ENCODE data around the gene ARV1. TPM values are rescaled to one million over a fixed set of nuclear protein-coding genes. Genes with fewer than 3 reads are reported as not detected.

ARV1 gene
- total and polyA plus RNA-seq, 4 donors: 13.8 to 60.3 (median 17.2) TPM

- WGBS, 2 donors: 1% methylated on average over 65 to 91 of the region's 91 CpGs
- peak overlapping the region; percentile 11 to 85 for H3K27ac ChIP-seq (ENCODE audit: low read depth in 1 of 2, low read length in 1 of 2)
Measured at GRCh38 chr1:231039161-231040018, 60.5 kb downstream of the ARV1 start.

DNA sequence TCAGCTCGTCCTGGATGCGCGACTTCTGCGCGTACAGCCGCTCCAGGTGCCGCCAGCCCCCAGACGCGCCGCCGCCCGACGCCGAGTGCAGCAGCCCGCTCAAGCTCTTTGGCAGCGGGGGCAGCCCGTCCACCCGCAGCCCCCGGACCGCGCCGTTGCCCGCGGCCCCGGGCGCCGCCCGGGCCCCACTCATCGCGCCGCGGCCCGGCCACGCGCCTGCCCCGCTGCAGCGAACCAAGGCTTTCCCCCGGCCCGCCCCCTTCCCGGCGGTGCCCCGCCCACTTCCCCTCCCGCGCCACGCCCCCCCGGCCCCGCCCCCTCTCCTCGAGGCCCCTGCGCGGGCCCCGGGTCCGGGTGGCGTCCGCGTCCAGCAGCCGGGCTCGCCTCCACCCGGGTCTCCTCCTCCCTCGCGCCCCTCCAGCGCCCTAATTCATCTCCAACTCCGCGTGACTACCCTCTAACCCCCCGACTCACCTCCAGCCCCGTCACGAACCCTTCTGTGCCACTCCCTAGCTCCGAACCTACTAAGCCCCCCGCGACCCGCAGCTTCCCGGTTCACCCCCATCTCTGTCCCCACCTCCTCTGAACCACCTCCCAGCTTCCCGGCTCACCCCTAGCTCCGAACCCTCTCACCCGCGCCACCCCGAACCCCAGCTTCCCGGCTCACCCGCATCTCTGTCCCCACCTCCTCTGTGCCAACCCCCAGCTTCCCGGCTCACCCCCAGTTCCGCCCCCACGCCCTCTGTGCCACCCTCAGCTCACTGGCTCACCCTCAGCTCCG, 61.3 kb downstream of the ARV1 start, which contains the start of gene FAM89A:
FAM89A (minus strand) TSS at position 236 of the 781 bp plus-strand sequence; CDS start at position 193, 43 bp downstream.
- ATAC-seq (ENCODE audit: insufficient read depth, low FRiP score) (peak; percentile 75), DNase-seq (peak; percentile 66 to 77 (median 76))
- H3K36me3 ChIP-seq (ENCODE audit: control insufficient read depth in 4 of 4, insufficient read depth in 4 of 4, low read length in 4 of 4): no peaks in the 10 kb centered on the region
- H3K4me1 ChIP-seq (ENCODE audit: control insufficient read depth in 5 of 5, insufficient read depth in 5 of 5, low read length in 5 of 5): peaks cover 0 to 35% (median 8%) of the 10 kb centered on the region in 5 donors
- peaks cover 0 to 6% (median 2%) of the 10 kb centered on the region in 4 donors for H3K9me3 ChIP-seq (ENCODE audit: control insufficient read depth in 4 of 4, insufficient read depth in 3 of 4, low read length in 3 of 4)
- H3K27ac ChIP-seq (ENCODE audit: low read depth in 1 of 2, low read length in 1 of 2): peak within 1 kb of the TSS; percentile 11 to 85
- H3K27me3 ChIP-seq (ENCODE audit: control insufficient read depth in 3 of 3, insufficient read depth in 3 of 3, low read length in 2 of 3): peaks cover 0 to 20% (median 0%) of the 10 kb centered on the region in 3 donors
- peak within 1 kb of the TSS; percentile 82 for H3K4me3 ChIP-seq
- WGBS, 2 donors: 1% methylated on average over 43 to 82 of the region's 82 CpGs
- TF ChIP-seq, protein P1, sequence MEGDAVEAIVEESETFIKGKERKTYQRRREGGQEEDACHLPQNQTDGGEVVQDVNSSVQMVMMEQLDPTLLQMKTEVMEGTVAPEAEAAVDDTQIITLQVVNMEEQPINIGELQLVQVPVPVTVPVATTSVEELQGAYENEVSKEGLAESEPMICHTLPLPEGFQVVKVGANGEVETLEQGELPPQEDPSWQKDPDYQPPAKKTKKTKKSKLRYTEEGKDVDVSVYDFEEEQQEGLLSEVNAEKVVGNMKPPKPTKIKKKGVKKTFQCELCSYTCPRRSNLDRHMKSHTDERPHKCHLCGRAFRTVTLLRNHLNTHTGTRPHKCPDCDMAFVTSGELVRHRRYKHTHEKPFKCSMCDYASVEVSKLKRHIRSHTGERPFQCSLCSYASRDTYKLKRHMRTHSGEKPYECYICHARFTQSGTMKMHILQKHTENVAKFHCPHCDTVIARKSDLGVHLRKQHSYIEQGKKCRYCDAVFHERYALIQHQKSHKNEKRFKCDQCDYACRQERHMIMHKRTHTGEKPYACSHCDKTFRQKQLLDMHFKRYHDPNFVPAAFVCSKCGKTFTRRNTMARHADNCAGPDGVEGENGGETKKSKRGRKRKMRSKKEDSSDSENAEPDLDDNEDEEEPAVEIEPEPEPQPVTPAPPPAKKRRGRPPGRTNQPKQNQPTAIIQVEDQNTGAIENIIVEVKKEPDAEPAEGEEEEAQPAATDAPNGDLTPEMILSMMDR (IDR thresholded peaks at IDR 0.05; ENCODE audit: control extremely low read depth, extremely low read depth): no peak
- H3K9ac ChIP-seq (ENCODE audit: insufficient read depth in 1 of 2, low read length in 2 of 2): peak within 1 kb of the TSS in 1 of 2 donors; percentile 64

More at GRCh38 chr1:231039161-231040018, 60.5 kb downstream of the ARV1 start:
- peak; percentile 62 to 75 (median 64) for DNase-seq
- no peaks in the 10 kb centered on the region for H3K36me3 ChIP-seq (ENCODE audit: control insufficient read depth in 4 of 4, insufficient read depth in 4 of 4, low read length in 4 of 4)
- H3K27me3 ChIP-seq (ENCODE audit: control insufficient read depth in 3 of 3, insufficient read depth in 3 of 3, low read length in 2 of 3): peaks cover 0 to 25% (median 0%) of the 10 kb centered on the region in 3 donors
- H3K4me1 ChIP-seq (ENCODE audit: control insufficient read depth in 5 of 5, insufficient read depth in 5 of 5, low read length in 5 of 5): peaks cover 0 to 35% (median 8%) of the 10 kb centered on the region in 5 donors
- ATAC-seq (ENCODE audit: insufficient read depth, low FRiP score): peak; percentile 24
- H3K4me3 ChIP-seq: peak overlapping the region; percentile 82
- H3K9me3 ChIP-seq (ENCODE audit: control insufficient read depth in 4 of 4, insufficient read depth in 3 of 4, low read length in 3 of 4): no peaks in the 10 kb centered on the region
- peak overlapping the region in 1 of 2 donors; percentile 64 for H3K9ac ChIP-seq (ENCODE audit: insufficient read depth in 1 of 2, low read length in 2 of 2)
- TF ChIP-seq, protein P1 (IDR thresholded peaks at IDR 0.05; ENCODE audit: control extremely low read depth, extremely low read depth): no peak

- WGBS, 2 donors: 8 to 10% methylated on average over 37 of the region's 37 CpGs
- ATAC-seq (ENCODE audit: insufficient read depth, low FRiP score): peak; percentile 9
- peak overlapping the region in 1 of 2 donors; percentile 34 for H3K27ac ChIP-seq (ENCODE audit: low read depth in 1 of 2, low read length in 1 of 2)
Measured at GRCh38 chr1:231040800-231041718, 62.2 kb downstream of the ARV1 start.

More at GRCh38 chr1:231040800-231041718, 62.2 kb downstream of the ARV1 start:
- H3K9ac ChIP-seq (ENCODE audit: insufficient read depth in 1 of 2, low read length in 2 of 2): no peak overlapping the region
- peak overlapping the region; percentile 72 for H3K4me3 ChIP-seq
- H3K36me3 ChIP-seq (ENCODE audit: control insufficient read depth in 4 of 4, insufficient read depth in 4 of 4, low read length in 4 of 4): no peaks in the 10 kb centered on the region
- TF ChIP-seq, protein P1 (IDR thresholded peaks at IDR 0.05; ENCODE audit: control extremely low read depth, extremely low read depth): no peak
- peaks cover 0 to 31% (median 5%) of the 10 kb centered on the region in 5 donors for H3K4me1 ChIP-seq (ENCODE audit: control insufficient read depth in 5 of 5, insufficient read depth in 5 of 5, low read length in 5 of 5)
- peaks cover 0 to 6% (median 2%) of the 10 kb centered on the region in 4 donors for H3K9me3 ChIP-seq (ENCODE audit: control insufficient read depth in 4 of 4, insufficient read depth in 3 of 4, low read length in 3 of 4)
- peaks cover 0 to 20% (median 2%) of the 10 kb centered on the region in 3 donors for H3K27me3 ChIP-seq (ENCODE audit: control insufficient read depth in 3 of 3, insufficient read depth in 3 of 3, low read length in 2 of 3)
- DNase-seq: peak; percentile 53 to 69 (median 59)

All from lung (tissue), 12 donors.